ENCODE data around the gene POU2F3.
"Not testable (repeated sequence)": the region's sequence is repeated elsewhere in the genome, so short reads cannot be mapped to it uniquely, and the experiment has no call there.

Gene POU2F3

DNA sequence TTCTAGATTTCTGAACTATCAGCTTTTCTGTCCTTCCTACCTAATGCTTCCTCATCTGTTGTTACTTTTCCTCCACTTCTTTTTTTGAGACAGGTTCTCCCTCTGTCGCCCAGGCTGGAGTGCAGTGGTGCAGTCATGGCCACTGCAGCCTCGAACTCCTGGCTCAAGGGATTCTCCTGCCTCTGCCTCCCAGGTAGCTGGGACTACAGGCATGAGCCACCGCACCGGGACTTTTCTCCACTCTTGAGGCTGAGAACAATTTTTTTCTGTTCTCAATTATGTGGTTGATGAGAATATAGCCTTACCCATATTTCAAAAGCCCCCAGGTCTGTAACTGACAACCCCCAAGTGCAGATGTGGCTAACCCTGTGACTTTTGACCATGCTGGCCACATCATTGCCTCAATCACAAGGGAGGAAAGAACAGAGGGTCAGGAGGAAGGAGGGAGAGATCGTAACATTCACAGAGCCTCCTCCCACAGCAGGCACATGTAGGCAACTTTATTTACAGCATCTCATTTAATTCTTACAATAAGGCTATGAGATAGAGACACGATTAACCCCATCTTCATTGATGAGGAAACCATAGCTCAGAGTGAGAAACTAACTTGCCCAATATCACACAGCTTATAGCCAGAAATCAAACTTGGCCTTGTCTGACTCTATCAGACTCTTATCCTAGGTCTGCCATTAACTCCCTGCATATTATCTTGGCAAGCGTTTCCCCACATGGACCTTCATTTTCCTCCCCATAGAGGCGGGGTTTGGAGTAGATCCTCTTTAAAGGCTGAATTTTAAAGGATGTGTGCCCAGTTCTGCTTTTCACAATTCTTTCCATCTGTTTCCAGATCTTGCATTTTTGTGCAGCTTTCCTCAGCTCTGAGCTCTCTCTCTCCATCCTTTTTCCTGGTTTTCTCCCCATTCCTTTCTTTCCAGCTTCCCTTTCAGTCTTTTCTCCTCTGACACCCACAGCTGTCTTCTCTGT is 9.6 kb downstream of the POU2F3 start:
- no peaks in the 10 kb centered on the region for H3K27me3 ChIP-seq (ENCODE audit: insufficient read depth, low read length)
- H3K4me1 ChIP-seq (ENCODE audit: insufficient read depth, low read length, severe bottlenecking), result no peaks in the 10 kb centered on the region
- H3K79me2 ChIP-seq (ENCODE audit: insufficient read depth, low read length), result no peaks in the 10 kb centered on the region
- H3K4me2 ChIP-seq (ENCODE audit: low read length), result no peak overlapping the region
- H4K20me1 ChIP-seq (ENCODE audit: insufficient read depth, low read length), result no peaks in the 10 kb centered on the region
- TF ChIP-seq, protein P1, sequence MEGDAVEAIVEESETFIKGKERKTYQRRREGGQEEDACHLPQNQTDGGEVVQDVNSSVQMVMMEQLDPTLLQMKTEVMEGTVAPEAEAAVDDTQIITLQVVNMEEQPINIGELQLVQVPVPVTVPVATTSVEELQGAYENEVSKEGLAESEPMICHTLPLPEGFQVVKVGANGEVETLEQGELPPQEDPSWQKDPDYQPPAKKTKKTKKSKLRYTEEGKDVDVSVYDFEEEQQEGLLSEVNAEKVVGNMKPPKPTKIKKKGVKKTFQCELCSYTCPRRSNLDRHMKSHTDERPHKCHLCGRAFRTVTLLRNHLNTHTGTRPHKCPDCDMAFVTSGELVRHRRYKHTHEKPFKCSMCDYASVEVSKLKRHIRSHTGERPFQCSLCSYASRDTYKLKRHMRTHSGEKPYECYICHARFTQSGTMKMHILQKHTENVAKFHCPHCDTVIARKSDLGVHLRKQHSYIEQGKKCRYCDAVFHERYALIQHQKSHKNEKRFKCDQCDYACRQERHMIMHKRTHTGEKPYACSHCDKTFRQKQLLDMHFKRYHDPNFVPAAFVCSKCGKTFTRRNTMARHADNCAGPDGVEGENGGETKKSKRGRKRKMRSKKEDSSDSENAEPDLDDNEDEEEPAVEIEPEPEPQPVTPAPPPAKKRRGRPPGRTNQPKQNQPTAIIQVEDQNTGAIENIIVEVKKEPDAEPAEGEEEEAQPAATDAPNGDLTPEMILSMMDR (IDR thresholded peaks at IDR 0.05; ENCODE audit: low read length), result no peak
- no peak for TF ChIP-seq EZH2 (IDR thresholded peaks at IDR 0.05; ENCODE audit: borderline replicate concordance, low read length)
- no peaks in the 10 kb centered on the region for H3K9me2 ChIP-seq (ENCODE audit: low read depth, low read length)
- no peaks in the 10 kb centered on the region for H3K36me3 ChIP-seq (ENCODE audit: insufficient read depth, low read length)
- H3K27ac ChIP-seq (ENCODE audit: low read depth, low read length, poor library complexity, severe bottlenecking), result no peak overlapping the region
- H3F3A ChIP-seq (ENCODE audit: insufficient read depth, low read length), result no peaks in the 10 kb centered on the region
- H3K9ac ChIP-seq (ENCODE audit: low read length), result no peak overlapping the region
- H2AFZ ChIP-seq (ENCODE audit: low read length), result no peak overlapping the region
- no peak overlapping the region for H3K4me3 ChIP-seq (ENCODE audit: low read depth, low read length, poor library complexity, severe bottlenecking)
- H3K9me3 ChIP-seq (ENCODE audit: low read length), result no peaks in the 10 kb centered on the region

DNA sequence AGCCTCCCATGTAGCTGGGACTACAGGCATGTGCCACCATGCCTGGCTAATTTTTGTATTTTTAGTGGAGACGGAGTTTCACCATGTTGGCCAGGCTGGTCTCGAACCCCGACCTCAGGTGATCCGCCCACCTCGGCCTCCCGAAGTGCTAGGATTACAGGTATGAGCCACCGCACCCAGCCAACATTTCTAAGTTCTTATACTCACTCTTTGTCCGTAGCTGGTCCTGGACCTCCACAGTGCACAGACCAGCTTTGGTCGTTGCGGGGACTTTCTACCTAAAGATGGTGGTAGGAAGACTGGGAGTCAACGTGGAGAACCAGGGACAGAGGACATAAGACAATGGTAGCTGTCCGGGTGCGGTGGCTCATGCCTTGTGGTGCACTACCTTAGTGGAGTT is 13.4 kb downstream of the POU2F3 start:
- H3K27ac ChIP-seq (ENCODE audit: low read depth, low read length, poor library complexity, severe bottlenecking); H3K4me1 ChIP-seq (ENCODE audit: insufficient read depth, low read length, severe bottlenecking); H3F3A ChIP-seq (ENCODE audit: insufficient read depth, low read length); H3K36me3 ChIP-seq (ENCODE audit: insufficient read depth, low read length); H3K9ac ChIP-seq (ENCODE audit: low read length); H2AFZ ChIP-seq (ENCODE audit: low read length); H3K4me3 ChIP-seq (ENCODE audit: low read depth, low read length, poor library complexity, severe bottlenecking); H3K9me3 ChIP-seq (ENCODE audit: low read length); H4K20me1 ChIP-seq (ENCODE audit: insufficient read depth, low read length); H3K79me2 ChIP-seq (ENCODE audit: insufficient read depth, low read length); H3K27me3 ChIP-seq (ENCODE audit: insufficient read depth, low read length); H3K4me2 ChIP-seq (ENCODE audit: low read length); H3K9me2 ChIP-seq (ENCODE audit: low read depth, low read length): not testable (repeated sequence)

DNA sequence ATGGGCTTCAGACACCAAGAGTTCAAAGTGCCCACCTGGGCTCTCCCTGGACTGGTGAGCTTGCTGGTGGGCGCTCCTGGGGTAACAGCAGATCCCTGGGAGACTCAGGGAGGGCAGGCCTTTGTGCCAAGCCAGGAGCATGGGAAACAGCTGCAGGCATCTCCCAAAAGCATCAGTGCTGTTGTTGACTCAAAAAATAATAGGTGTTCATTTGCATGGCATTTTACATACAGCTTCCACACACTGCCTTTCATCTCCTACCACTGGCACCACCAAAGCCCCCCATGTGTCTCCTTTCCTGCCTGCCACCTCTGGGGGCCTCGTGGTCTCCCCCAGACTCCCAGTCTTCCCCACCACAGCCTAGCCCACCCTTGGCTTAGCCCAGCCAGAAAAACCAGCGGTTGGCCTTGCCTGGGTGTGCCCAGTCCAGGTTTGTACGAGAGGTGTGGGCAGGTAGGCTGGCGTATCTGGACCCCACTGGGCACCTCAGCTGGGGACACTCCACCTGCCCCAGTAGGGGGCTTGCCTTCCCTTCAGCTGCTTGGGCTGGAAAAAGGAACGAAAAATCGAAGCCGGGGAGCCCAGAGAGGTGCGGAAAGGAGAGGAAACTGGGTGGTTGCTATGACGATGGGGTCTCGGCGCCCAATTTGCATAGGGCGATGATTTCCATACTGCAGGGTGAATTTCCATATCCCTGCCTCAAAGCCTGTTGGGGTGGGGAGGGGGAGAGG is 15.0 kb downstream of the POU2F3 start:
- Histone ChIP-seq H4K20me1 (ENCODE audit: insufficient read depth, low read length) (no peaks in the 10 kb centered on the region), H3K27me3 (ENCODE audit: insufficient read depth, low read length) (no peaks in the 10 kb centered on the region), H3K9me3 (ENCODE audit: low read length) (no peaks in the 10 kb centered on the region), H3F3A (ENCODE audit: insufficient read depth, low read length) (no peaks in the 10 kb centered on the region), H3K4me3 (ENCODE audit: low read depth, low read length, poor library complexity, severe bottlenecking) (peak overlapping the region; percentile 27), H3K36me3 (ENCODE audit: insufficient read depth, low read length) (no peaks in the 10 kb centered on the region), H2AFZ (ENCODE audit: low read length) (no peak overlapping the region), H3K4me1 (ENCODE audit: insufficient read depth, low read length, severe bottlenecking) (peaks cover 8% of the 10 kb centered on the region), H3K27ac (ENCODE audit: low read depth, low read length, poor library complexity, severe bottlenecking) (no peak overlapping the region), H3K79me2 (ENCODE audit: insufficient read depth, low read length) (no peaks in the 10 kb centered on the region), H3K4me2 (ENCODE audit: low read length) (peak overlapping the region; percentile 44; the same call in 1 of the 2 replicates), H3K9me2 (ENCODE audit: low read depth, low read length) (no peaks in the 10 kb centered on the region), H3K9ac (ENCODE audit: low read length) (no peak overlapping the region)
- TF ChIP-seq, protein P1 (IDR thresholded peaks at IDR 0.05; ENCODE audit: low read length), result no peak
- no peak for TF ChIP-seq EZH2 (IDR thresholded peaks at IDR 0.05; ENCODE audit: borderline replicate concordance, low read length)

Data from OCI-LY1 (cell line).